Mesenchymal stem cell (in vitro differentiated cells and primary cell): ENCODE data around the gene COMP.
A peak's percentile ranks its signal among the peaks of the same experiment; 100 is the strongest.

ENCODE experiments used
- DNase-seq: peaks from one replicate; pipeline ENCODE4 v3.0.0-alpha.2; 2013
- H2AFZ ChIP-seq: one replicate; pipeline ENCODE4 v1.6.1; 2013; ENCODE audit warnings: low read depth, mild to moderate bottlenecking, control low read depth, inconsistent platforms, low read length, moderate library complexity
- H2AK5ac ChIP-seq: 2 replicates; pipeline ENCODE4 v1.6.1; 2013; ENCODE audit warnings: low read length, moderate library complexity, mild to moderate bottlenecking, inconsistent platforms; ENCODE audit not compliant: severe bottlenecking
- H2BK120ac ChIP-seq: one replicate; pipeline ENCODE4 v1.6.1; 2013; ENCODE audit warnings: low read depth, mild to moderate bottlenecking, inconsistent platforms, low read length, moderate library complexity
- H2BK12ac ChIP-seq, 2 experiments: one replicate each; pipeline ENCODE4 v1.6.1; 2013; ENCODE audit warnings: inconsistent platforms in 2 of 2, low read length in 2 of 2, mild to moderate bottlenecking in 2 of 2, moderate library complexity in 2 of 2, control low read depth in 1 of 2
- H2BK15ac ChIP-seq: one replicate; pipeline ENCODE4 v1.6.1; 2013; ENCODE audit warnings: mild to moderate bottlenecking, low read depth, inconsistent platforms; ENCODE audit not compliant: poor library complexity, severe bottlenecking
- H2BK5ac ChIP-seq: 2 replicates; pipeline ENCODE4 v1.6.1; 2013; ENCODE audit warnings: low read depth, mild to moderate bottlenecking, low read length, control low read depth, inconsistent platforms; ENCODE audit not compliant: poor library complexity, severe bottlenecking
- H3K14ac ChIP-seq, 2 experiments: one replicate each; pipeline ENCODE4 v1.6.1; 2013; ENCODE audit warnings: inconsistent platforms in 2 of 2, low read length in 2 of 2, control low read depth in 1 of 2, mild to moderate bottlenecking in 1 of 2, moderate library complexity in 1 of 2
- H3K18ac ChIP-seq, 2 experiments: one replicate each; pipeline ENCODE4 v1.6.1; 2013; ENCODE audit warnings: inconsistent platforms in 2 of 2, low read length in 2 of 2, control low read depth in 1 of 2, low read depth in 1 of 2, mild to moderate bottlenecking in 1 of 2
- H3K23ac ChIP-seq, 2 experiments: one replicate each; pipeline ENCODE4 v1.6.1; 2013; ENCODE audit warnings: inconsistent platforms in 2 of 2, low read length in 2 of 2, mild to moderate bottlenecking in 2 of 2, moderate library complexity in 2 of 2, control low read depth in 1 of 2
- H3K27ac ChIP-seq: 2 replicates; pipeline ENCODE4 v1.5.1; 2013; ENCODE audit warnings: mild to moderate bottlenecking, moderate library complexity, low read length, control low read depth, inconsistent platforms; ENCODE audit not compliant: poor library complexity, severe bottlenecking
- H3K27me3 ChIP-seq, 2 experiments: 2 replicates each; pipeline versions ENCODE4 v1.6.1 to v1.7.0; 2013; ENCODE audit warnings: low read length in 2 of 2, mild to moderate bottlenecking in 2 of 2, moderate library complexity in 2 of 2, control low read depth in 1 of 2, inconsistent platforms in 1 of 2; ENCODE audit not compliant: control insufficient read depth in 1 of 2, insufficient read depth in 1 of 2
- H3K36me3 ChIP-seq, 2 experiments: 2 replicates each; pipeline versions ENCODE4 v1.6.1 to v1.7.0; 2013; ENCODE audit warnings: low read length in 2 of 2, control low read depth in 1 of 2, inconsistent platforms in 1 of 2, low read depth in 1 of 2, mild to moderate bottlenecking in 1 of 2; ENCODE audit not compliant: insufficient read depth in 2 of 2, control insufficient read depth in 1 of 2
- H3K4ac ChIP-seq, 2 experiments: one replicate each; pipeline ENCODE4 v1.6.1; 2013; ENCODE audit warnings: inconsistent platforms in 2 of 2, low read length in 2 of 2, mild to moderate bottlenecking in 2 of 2, moderate library complexity in 2 of 2, control low read depth in 1 of 2, low read depth in 1 of 2
- H3K4me1 ChIP-seq: 2 replicates; pipeline ENCODE4 v1.6.1; 2013; ENCODE audit warnings: low read depth, low read length, control low read depth; ENCODE audit not compliant: control insufficient read depth, insufficient read depth
- H3K4me2 ChIP-seq: 2 replicates; pipeline ENCODE4 v1.6.1; 2013; ENCODE audit warnings: low read length, mild to moderate bottlenecking, inconsistent platforms; ENCODE audit not compliant: poor library complexity, severe bottlenecking
- H3K4me3 ChIP-seq, 2 experiments: 2 replicates each; pipeline versions ENCODE4 v1.5.1 to v1.7.0; 2013; ENCODE audit warnings: low read length in 2 of 2, mild to moderate bottlenecking in 2 of 2, control low read depth in 1 of 2, low read depth in 1 of 2; ENCODE audit not compliant: insufficient read depth in 1 of 2
- H3K79me1 ChIP-seq: replicated peaks from 2 replicates; pipeline ENCODE4 v1.6.1; 2013; ENCODE audit warnings: mild to moderate bottlenecking, control low read depth, low read length, inconsistent platforms; ENCODE audit not compliant: poor library complexity, severe bottlenecking
- H3K9ac ChIP-seq: 2 replicates; pipeline ENCODE4 v1.7.0; 2013; ENCODE audit warnings: mild to moderate bottlenecking, low read length, moderate library complexity
- H3K9me3 ChIP-seq: 2 replicates; pipeline ENCODE4 v1.7.0; 2013; ENCODE audit warnings: mild to moderate bottlenecking, low read length; ENCODE audit not compliant: control insufficient read depth
- H4K8ac ChIP-seq: one replicate; pipeline ENCODE4 v1.6.1; 2013; ENCODE audit warnings: inconsistent platforms, mild to moderate bottlenecking, low read length, moderate library complexity
- H4K91ac ChIP-seq: one replicate; pipeline ENCODE4 v1.6.1; 2013; ENCODE audit warnings: mild to moderate bottlenecking, low read length, inconsistent platforms
- WGBS: methylation state at CpG from one replicate; pipeline ENCODE4 v1.1.7; 2013; ENCODE audit warnings: mixed read lengths; 5-methylcytosine and 5-hydroxymethylcytosine counted together

The COMP gene

DNA sequence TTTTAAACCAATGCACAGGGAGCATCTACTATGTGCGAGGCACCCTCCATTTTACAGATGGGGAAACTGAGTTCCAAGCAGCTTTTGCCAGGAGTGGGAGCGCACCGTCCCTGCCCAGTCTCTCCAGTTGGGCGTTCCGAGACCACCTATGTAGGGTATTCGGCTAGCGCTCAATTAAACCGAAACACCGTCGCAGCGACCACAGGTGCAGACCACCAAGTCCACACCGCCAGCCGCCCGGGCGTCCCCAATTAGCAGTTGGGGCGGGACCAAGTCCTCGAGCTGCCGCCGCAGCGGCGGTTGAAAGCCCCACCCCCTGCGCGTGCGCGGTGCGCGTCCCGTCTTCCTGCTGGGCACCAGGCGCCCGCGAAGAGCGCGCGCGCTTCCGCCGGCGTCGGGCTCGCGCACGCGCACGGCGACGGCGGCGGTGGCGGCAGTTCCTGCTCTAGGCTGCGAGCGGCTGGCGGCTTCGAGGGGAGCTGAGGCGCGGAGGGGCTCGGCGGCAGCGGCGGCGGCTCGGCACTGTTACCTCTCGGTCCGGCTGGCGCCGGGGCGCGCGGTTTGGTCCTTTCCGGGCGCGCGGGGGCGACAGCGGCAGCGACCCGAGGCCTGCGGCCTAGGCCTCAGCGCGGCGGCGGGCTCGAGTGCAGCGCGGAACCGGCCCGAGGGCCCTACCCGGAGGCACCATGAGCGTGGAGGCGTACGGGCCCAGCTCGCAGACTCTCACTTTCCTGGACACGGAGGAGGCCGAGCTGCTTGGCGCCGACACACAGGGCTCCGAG lies 40.6 kb upstream of the COMP start, which contains the start of gene UPF1:
TSS of gene UPF1 (plus strand) at position 436 of the 782 bp plus-strand sequence. CDS start at position 687, 251 bp downstream.
- Histone ChIP-seq H3K14ac (peak within 1 kb of the TSS in 1 of 2 experiments; percentile 93), H2BK5ac (no peak within 1 kb of the TSS), H2BK15ac (peak within 1 kb of the TSS; percentile 82), H3K18ac (peak within 1 kb of the TSS; percentile 77 to 95), H3K4ac (peak within 1 kb of the TSS; percentile 93 to 98), H4K91ac (peak within 1 kb of the TSS; percentile 93), H3K23ac (peak within 1 kb of the TSS; percentile 53 to 74), H3K36me3 (peaks cover 4 to 8% of the 10 kb centered on the region in 2 experiments), H3K9me3 (peaks cover 6% of the 10 kb centered on the region), H2AFZ (peak within 1 kb of the TSS; percentile 99), H2BK12ac (peak within 1 kb of the TSS; percentile 53 to 86), H3K4me1 (peaks cover 9% of the 10 kb centered on the region), H2AK5ac (no peak within 1 kb of the TSS), H3K4me2 (peak within 1 kb of the TSS; percentile 100), H3K27me3 (no peaks in the 10 kb centered on the region), H3K9ac (peak within 1 kb of the TSS; percentile 95), H2BK120ac (peak within 1 kb of the TSS; percentile 73), H3K4me3 (peak within 1 kb of the TSS; percentile 92 to 94), H3K79me1 (no peaks in the 10 kb centered on the region), H4K8ac (peak within 1 kb of the TSS; percentile 98), H3K27ac (peak within 1 kb of the TSS; percentile 11)
- peak; percentile 90 for DNase-seq
- 1% methylated on average over 62 of the region's 96 CpGs for WGBS

- Histone ChIP-seq H2AFZ (no peak overlapping the region), H4K8ac (no peak overlapping the region), H3K9ac (no peak overlapping the region), H3K14ac (no peak overlapping the region), H3K4ac (no peak overlapping the region), H3K79me1 (no peaks in the 10 kb centered on the region), H2BK12ac (no peak overlapping the region), H3K4me1 (peaks cover 9% of the 10 kb centered on the region), H3K4me3 (no peak overlapping the region), H3K18ac (no peak overlapping the region), H3K36me3 (peaks cover 4% of the 10 kb centered on the region in 2 experiments), H3K9me3 (peaks cover 6% of the 10 kb centered on the region), H3K4me2 (no peak overlapping the region), H2BK5ac (no peak overlapping the region), H2AK5ac (no peak overlapping the region), H4K91ac (no peak overlapping the region), H3K23ac (no peak overlapping the region), H2BK120ac (no peak overlapping the region), H3K27ac (no peak overlapping the region), H2BK15ac (no peak overlapping the region), H3K27me3 (no peaks in the 10 kb centered on the region)
- no peak for DNase-seq
- WGBS: 100% methylated on average over 1 of the region's 2 CpGs
Measured at GRCh38 chr19:18830488-18830887, 39.4 kb upstream of the COMP start.

- Histone ChIP-seq H3K79me1 (no peaks in the 10 kb centered on the region), H2BK5ac (no peak overlapping the region), H2AFZ (no peak overlapping the region), H2BK15ac (no peak overlapping the region), H2BK120ac (no peak overlapping the region), H3K4ac (no peak overlapping the region), H3K14ac (no peak overlapping the region), H3K9ac (no peak overlapping the region), H3K4me1 (peaks cover 7% of the 10 kb centered on the region), H2BK12ac (no peak overlapping the region), H3K27me3 (no peaks in the 10 kb centered on the region), H2AK5ac (no peak overlapping the region), H3K4me3 (no peak overlapping the region), H3K4me2 (no peak overlapping the region), H3K36me3 (no peaks in the 10 kb centered on the region), H4K8ac (no peak overlapping the region), H3K27ac (no peak overlapping the region), H4K91ac (no peak overlapping the region), H3K9me3 (peaks cover 6% of the 10 kb centered on the region), H3K18ac (no peak overlapping the region), H3K23ac (no peak overlapping the region)
- DNase-seq: no peak
- WGBS: 89% methylated on average over 5 of the region's 6 CpGs
Measured at GRCh38 chr19:18828786-18829185, 37.7 kb upstream of the COMP start.

DNA sequence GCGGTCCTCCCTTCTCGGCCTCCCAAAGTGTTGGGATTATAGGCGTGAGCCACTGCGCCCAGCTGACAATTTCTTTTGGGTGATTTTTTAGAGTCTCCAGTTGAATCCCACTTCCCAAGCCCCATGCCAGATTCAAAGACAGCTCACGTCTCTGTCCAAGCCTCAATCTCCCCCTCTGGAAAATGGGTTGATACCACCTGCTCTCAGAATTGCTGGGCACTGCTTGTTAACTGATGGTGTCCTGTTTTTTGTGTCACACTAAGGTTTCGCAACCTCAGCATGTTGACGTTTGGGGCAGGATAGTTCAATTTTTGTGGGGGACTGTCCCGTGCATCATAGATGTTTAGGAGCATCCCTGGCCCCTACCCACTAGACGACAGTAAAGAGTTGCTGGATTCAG lies 26.5 kb upstream of the COMP start:
- H2AFZ ChIP-seq: no peak overlapping the region
- no peak overlapping the region for H4K8ac ChIP-seq
- no peak overlapping the region for H4K91ac ChIP-seq
- no peak overlapping the region for H2BK15ac ChIP-seq
- no peak overlapping the region for H3K14ac ChIP-seq
- WGBS: 83% methylated on average over 9 of the region's 9 CpGs
- no peaks in the 10 kb centered on the region for H3K79me1 ChIP-seq
- no peaks in the 10 kb centered on the region for H3K36me3 ChIP-seq
- H3K9me3 ChIP-seq: no peaks in the 10 kb centered on the region
- H2BK12ac ChIP-seq: no peak overlapping the region
- H3K4me1 ChIP-seq: no peaks in the 10 kb centered on the region
- no peak overlapping the region for H2AK5ac ChIP-seq
- H3K4me3 ChIP-seq: no peak overlapping the region
- H3K23ac ChIP-seq: no peak overlapping the region
- H3K27me3 ChIP-seq: peaks cover 5 to 19% of the 10 kb centered on the region in 2 experiments
- no peak overlapping the region for H3K4ac ChIP-seq
- no peak overlapping the region for H3K9ac ChIP-seq
- H3K4me2 ChIP-seq: no peak overlapping the region
- H2BK5ac ChIP-seq: no peak overlapping the region
- DNase-seq: no peak
- no peak overlapping the region for H3K18ac ChIP-seq
- no peak overlapping the region for H3K27ac ChIP-seq
- no peak overlapping the region for H2BK120ac ChIP-seq
